GM18508 (cell line): ENCODE results near the gene PCDHGB4.
A peak's percentile ranks its signal among the peaks of the same experiment; 100 is the strongest.
"Not testable (repeated sequence)": the region's sequence is repeated elsewhere in the genome, so short reads cannot be mapped to it uniquely, and the experiment has no call there.

Source experiments
- ATAC-seq: cut with Tn5 transposase; IDR thresholded peaks from one replicate; pipeline ENCODE4 v1.9.1; 2021; ENCODE audit warnings: moderate number of reproducible peaks; ENCODE audit not compliant: insufficient read depth, unreplicated experiment

Gene PCDHGB4

DNA sequence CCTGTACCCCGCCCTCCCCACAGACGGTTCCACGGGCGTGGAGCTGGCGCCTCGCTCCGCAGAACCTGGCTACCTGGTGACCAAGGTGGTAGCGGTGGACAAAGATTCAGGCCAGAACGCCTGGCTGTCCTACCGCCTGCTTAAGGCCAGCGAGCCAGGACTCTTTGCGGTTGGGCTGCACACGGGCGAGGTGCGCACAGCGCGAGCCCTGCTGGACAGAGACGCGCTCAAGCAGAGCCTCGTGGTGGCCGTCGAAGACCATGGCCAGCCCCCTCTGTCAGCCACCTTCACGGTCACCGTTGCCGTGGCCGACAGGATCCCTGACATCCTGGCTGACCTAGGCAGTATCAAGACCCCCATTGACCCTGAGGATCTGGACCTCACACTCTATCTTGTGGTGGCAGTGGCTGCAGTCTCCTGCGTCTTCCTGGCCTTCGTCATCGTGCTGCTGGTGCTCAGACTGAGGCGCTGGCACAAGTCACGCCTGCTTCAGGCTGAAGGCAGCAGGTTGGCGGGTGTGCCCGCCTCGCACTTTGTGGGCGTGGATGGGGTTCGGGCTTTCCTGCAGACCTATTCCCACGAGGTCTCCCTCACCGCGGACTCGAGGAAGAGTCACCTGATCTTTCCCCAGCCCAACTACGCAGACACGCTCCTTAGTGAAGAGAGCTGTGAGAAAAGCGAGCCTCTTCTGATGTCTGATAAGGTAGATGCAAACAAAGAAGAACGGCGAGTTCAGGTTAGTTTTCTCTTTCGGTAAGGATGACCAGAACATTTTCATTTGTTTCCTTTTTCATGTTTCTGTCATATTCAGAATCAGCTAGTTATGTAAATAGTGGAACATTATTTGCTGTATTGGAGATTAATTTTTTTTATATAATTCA is 21.2 kb upstream of the PCDHGB4 start:
- no peak for ATAC-seq

- ATAC-seq = peak; percentile 96
Measured at GRCh38 chr5:141369994-141370848, 17.3 kb upstream of the PCDHGB4 start, which contains the start of gene PCDHGB3. TSS of gene PCDHGB3 (plus strand) at chr5:141370242. CDS start at chr5:141370395, 153 bp downstream.

DNA sequence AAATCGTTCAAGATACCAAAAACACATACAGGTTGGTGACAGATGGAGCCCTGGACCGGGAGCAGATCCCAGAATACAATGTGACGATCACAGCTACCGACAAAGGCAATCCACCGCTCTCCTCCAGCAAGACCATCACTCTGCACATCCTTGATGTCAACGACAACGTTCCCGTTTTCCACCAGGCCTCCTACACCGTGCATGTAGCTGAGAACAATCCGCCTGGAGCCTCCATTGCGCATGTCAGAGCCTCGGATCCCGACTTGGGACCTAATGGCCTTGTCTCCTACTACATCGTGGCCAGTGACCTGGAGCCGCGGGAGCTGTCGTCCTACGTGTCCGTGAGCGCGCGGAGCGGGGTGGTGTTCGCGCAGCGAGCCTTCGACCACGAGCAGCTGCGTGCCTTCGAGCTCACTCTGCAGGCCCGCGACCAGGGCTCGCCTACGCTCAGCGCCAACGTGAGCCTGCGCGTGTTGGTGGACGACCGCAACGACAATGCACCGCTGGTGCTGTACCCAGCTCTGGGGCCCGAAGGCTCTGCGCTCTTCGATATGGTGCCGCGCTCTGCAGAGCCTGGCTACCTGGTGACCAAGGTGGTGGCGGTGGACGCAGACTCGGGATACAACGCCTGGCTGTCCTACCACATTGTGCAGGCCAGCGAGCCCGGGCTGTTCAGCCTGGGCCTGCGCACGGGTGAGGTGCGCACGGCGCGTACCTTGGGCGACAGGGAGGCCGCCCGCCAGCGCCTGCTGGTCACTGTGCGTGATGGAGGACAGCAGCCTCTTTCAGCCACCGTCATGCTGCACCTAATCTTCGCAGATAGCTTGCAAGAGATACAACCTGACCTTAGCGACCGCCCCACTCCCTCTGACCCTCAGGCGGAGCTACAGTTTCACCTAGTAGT is 15.7 kb upstream of the PCDHGB4 start:
- no peak for ATAC-seq

- no peak for ATAC-seq
Measured at GRCh38 chr5:141373673-141374317, 13.7 kb upstream of the PCDHGB4 start, which contains the start of gene PCDHGA6. TSS of gene PCDHGA6 (plus strand) at chr5:141373891. CDS start at chr5:141374084, 193 bp downstream.

DNA sequence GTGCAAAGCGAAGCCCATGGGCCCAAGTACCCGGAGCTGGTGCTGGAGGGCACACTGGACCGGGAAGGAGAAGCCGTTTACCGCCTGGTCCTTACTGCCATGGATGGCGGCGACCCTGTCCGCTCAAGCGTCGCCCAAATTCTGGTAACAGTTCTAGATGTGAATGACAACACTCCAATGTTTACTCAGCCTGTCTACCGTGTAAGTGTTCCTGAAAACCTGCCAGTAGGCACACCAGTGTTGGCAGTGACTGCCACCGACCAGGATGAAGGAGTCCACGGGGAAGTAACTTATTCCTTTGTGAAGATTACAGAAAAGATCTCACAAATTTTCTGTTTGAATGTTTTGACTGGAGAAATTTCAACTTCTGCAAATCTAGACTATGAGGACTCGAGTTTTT is 12.9 kb upstream of the PCDHGB4 start:
- no peak for ATAC-seq

DNA sequence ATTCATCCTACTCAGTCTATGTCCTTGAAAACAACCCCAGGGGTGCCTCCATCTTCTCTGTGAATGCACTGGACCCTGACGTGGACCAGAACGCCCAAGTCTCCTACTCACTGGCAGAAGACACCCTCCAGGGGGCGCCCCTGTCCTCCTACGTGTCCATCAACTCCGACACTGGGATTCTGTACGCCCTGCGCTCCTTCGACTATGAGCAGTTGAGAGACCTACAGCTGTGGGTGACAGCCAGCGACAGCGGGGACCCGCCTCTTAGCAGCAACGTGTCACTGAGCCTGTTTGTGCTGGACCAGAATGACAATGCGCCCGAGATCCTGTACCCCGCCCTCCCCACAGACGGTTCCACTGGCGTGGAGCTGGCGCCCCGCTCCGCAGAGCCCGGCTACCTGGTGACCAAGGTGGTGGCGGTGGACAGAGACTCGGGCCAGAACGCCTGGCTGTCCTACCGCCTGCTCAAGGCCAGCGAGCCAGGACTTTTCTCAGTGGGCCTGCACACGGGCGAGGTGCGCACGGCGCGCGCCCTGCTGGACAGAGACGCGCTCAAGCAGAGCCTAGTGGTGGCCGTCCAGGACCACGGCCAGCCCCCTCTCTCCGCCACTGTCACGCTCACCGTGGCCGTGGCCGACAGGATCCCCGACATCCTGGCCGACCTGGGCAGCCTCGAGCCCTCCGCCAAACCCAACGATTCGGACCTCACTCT is 11.9 kb upstream of the PCDHGB4 start:
- not testable (repeated sequence) for ATAC-seq

DNA sequence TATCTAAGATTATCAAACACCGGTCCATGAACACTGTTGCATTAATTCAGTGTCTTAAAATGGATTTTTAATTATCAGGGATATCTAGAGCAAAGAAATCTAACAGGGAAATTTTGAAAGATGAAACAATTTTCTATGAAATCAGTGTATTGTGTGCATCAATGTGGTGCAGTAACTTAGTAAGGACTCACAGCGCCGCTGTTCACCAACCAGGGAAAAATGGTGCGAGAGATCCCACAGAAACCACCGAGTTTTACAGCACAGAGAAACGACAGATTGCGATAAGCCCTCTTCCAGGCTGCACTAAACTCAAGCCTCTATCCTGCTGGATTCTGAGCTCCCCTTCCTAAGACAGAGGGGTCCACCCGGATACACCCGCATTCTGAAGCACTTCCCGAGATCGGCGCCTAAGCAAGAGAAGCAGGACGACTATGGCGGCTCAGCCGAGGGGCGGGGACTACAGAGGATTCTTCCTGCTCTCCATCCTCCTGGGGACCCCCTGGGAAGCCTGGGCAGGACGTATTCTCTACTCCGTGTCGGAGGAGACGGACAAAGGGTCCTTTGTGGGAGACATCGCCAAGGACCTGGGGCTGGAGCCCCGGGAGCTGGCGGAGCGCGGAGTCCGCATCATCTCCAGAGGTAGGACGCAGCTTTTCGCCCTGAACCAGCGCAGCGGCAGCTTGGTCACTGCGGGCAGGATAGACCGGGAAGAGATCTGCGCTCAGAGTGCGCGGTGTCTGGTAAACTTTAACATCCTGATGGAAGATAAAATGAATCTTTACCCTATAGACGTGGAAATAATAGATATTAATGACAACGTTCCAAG is 4.8 kb upstream of the PCDHGB4 start, which contains the start of gene PCDHGA7:
Gene PCDHGA7 (plus strand): TSS at position 274 of the 826 bp plus-strand sequence. CDS start 158 bp downstream, at position 432.
- ATAC-seq = no peak

GRCh38 chr5:141383345-141383744 is 4.2 kb upstream of the PCDHGB4 start:
- no peak for ATAC-seq

GRCh38 chr5:141384471-141385267 is 2.8 kb upstream of the PCDHGB4 start:
- no peak for ATAC-seq

DNA sequence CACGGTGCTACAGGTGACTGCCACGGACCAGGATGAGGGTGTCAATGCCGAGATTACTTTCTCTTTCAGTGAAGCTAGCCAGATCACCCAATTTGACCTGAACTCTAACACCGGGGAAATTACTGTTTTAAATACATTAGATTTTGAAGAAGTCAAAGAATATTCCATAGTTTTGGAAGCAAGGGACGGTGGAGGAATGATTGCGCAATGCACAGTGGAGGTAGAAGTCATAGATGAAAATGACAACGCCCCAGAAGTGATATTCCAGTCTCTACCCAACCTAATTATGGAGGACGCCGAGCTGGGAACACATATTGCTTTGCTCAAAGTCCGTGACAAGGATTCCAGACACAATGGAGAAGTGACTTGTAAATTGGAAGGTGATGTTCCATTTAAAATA is 1.2 kb downstream of the PCDHGB4 start:
- ATAC-seq = no peak

GRCh38 chr5:141389153-141390042 is 1.9 kb downstream of the PCDHGB4 start:
- ATAC-seq = no peak

- no peak for ATAC-seq
Measured at GRCh38 chr5:141392429-141393198, 5.1 kb downstream of the PCDHGB4 start, which contains the start of gene PCDHGA8. TSS of gene PCDHGA8 (plus strand) at chr5:141392633. CDS start at chr5:141392814, 181 bp downstream.

DNA sequence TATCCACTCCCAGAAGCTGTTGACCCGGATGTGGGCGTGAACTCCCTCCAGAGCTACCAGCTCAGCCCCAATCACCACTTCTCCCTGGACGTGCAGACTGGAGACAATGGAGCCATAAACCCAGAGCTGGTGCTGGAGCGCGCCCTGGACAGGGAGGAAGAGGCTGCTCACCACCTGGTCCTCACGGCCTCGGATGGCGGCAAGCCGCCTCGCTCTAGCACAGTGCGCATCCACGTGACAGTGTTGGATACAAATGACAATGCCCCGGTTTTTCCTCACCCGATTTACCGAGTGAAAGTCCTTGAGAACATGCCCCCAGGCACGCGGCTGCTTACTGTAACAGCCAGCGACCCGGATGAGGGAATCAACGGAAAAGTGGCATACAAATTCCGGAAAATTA is 5.8 kb downstream of the PCDHGB4 start:
- ATAC-seq = no peak

- ATAC-seq = not testable (repeated sequence)
Measured at GRCh38 chr5:141394401-141395187, 7.1 kb downstream of the PCDHGB4 start.
